ENCODE measurements around the gene GALNT15.

- no peak for TF ChIP-seq TAF1 (IDR thresholded peaks at IDR 0.05; ENCODE audit: borderline replicate concordance, low read depth, low read length)
- no peak for TF ChIP-seq POLR2A (IDR thresholded peaks at IDR 0.05; ENCODE audit: low read depth, low read length)
- no peak for TF ChIP-seq POLR2AphosphoS5 (IDR thresholded peaks at IDR 0.05; ENCODE audit: low read depth, low read length)
Observed at GRCh38 chr3:16257309-16257708, 82.8 kb downstream of the GALNT15 start.

Data from GM12892 (cell line).